HG02678 (cell line): Measurements from ENCODE around the gene PHAF1.

ENCODE experiments used
- ATAC-seq: cut with Tn5 transposase; IDR thresholded peaks from one replicate; pipeline ENCODE4 v1.9.1; 2021; ENCODE audit warnings: mild to moderate bottlenecking, moderate library complexity; ENCODE audit not compliant: unreplicated experiment

The PHAF1 gene

DNA sequence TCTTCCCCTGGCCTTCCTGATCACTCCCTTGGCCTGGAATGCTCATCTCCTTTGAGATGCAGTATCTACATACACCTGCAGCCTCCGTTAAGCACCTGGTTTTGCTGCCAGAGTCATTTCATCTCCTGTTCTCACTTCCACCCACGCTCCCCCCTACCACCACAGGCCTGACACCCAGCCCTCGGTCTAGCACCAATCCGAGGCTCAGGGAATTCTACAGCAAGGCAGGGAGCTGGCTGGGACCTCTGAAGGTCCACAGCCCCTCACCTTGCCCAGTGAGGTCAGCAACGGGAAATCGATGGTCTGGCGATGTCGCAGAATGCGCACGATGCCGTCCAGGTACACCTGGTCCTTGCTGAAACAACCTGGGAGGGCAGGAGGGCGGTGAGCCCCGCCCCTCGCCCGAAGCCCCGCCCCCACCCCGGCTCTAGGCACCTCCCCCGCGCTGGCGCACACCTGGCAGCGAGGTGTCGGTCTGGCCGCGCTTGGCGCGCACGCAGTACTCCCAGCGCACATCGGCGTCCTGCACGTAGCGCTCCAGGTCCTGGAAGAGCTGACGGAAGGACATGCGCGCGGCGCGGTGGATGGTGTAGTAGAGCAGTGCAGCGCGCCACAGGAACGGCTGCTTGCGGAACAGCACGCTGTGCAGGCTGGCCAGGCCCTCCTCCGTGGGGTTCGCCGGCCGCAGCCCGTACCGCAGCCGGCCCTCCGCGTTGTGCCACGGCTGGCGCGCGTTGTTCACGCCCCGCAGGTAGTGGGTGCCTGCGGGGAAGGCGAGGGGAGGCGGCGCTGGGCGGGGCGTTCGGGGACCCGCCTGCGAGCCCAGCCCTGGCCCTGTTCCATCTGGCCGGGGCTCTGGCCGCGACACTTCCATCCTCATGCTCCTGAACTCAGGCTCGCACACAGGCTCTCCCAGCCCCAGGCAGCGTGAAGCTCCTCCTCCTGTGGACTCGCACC lies 68.3 kb downstream of the PHAF1 start:
- ATAC-seq, result no peak

DNA sequence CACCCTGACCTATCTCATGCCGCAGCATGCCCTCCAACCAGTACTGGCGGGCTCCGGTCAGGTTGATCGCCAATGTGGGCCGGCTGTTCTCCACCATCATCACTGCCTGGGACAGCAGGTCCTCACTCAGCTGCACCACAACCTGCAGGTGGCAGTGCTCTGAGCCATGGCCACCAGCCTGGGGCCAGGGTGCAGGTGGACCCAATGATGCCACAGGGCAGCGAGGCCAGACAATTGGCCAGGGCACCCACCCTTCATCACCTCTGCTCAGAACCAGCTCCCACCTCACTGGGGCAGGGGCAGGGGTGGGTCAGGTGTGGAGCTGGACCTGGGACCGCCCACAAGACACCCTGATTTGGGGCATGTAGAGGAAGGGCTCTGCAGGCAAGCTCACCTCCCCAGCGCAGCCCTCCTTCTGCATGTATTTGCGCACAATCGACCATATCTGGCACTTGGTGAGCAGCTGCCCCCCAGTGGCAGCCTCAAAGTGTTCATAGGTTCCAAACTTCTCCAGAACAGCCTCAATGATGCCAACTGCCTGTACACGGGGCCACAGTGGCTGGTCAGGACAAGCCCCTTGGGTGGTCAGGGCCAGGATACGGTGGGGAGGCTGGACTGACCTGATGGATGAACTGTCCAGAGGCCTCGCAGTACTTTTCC lies 69.8 kb downstream of the PHAF1 start:
- no peak for ATAC-seq

DNA sequence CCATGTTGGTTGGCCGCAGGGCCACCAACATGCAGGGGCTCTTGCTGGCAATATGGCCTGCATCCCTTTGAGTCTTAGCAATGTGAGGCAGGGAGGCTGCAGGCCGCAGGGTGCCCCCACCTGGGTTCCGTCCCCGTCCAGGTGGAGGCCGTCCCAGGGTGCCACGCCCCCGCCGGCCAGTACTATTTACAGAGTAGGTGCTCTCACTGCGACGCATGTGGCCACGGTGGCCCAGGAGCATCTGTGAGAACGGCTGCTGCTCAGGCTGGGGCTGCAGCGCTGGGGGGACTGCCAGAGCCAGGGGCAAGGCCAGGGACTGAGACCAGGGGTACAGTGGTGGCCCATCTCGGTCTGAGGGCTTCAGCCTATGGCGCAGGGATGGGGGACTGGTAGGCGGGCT lies 70.4 kb downstream of the PHAF1 start:
- no peak for ATAC-seq

DNA sequence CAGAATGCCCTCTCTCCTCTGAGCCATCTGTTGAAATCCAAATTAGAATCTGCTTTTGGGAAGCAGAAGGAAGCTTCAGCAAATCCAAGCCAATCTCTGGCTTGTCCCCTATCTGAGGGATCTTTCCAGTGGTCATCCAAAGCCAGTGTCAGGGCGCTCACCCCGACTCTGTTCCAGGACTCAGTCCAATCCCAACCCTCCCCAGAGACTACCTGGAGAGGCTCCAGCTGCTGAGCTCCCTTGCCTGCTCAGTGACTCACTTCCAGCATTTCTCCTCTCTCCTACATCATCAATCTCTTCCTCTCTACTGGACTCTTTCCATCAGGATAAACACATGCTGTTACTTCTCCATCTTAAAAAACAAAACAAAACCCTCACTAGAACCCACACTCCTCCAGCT lies 71.6 kb downstream of the PHAF1 start:
- no peak for ATAC-seq

DNA sequence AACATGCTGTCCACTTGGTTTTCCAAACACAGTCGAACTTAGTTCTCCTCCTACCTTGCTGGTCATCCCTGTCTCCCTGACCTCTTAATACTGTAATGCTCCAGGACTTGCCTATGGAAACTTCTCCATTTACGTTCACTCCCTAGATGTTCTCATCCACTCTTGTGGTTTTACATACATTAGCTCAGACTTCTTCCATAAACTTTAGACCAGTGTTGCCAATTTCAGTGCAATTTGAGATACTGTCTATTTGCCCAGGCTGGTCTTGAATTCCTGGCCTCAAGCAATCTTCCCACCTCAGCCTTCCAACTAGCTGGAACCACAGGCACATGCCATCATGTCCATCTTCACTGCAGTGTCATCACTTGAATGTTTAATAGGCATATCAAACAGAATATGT lies 72.5 kb downstream of the PHAF1 start:
- no peak for ATAC-seq

DNA sequence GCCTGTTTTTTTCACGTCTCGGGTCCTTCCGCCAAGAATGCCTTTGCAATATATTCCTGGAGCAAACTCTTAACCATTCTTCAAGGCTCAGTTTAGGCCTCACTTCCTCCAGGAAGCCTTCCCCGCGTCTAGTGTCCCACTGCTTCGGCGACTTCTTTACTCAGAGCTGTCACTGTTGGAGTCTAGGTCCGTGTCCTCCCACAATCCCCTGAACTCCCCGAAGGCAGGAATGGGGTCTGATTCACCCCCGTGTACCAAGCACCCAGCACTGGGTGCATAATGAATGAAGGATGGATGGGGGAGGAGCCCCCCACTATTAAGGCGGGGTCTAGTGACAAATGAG lies 73.5 kb downstream of the PHAF1 start:
- ATAC-seq, result no peak

DNA sequence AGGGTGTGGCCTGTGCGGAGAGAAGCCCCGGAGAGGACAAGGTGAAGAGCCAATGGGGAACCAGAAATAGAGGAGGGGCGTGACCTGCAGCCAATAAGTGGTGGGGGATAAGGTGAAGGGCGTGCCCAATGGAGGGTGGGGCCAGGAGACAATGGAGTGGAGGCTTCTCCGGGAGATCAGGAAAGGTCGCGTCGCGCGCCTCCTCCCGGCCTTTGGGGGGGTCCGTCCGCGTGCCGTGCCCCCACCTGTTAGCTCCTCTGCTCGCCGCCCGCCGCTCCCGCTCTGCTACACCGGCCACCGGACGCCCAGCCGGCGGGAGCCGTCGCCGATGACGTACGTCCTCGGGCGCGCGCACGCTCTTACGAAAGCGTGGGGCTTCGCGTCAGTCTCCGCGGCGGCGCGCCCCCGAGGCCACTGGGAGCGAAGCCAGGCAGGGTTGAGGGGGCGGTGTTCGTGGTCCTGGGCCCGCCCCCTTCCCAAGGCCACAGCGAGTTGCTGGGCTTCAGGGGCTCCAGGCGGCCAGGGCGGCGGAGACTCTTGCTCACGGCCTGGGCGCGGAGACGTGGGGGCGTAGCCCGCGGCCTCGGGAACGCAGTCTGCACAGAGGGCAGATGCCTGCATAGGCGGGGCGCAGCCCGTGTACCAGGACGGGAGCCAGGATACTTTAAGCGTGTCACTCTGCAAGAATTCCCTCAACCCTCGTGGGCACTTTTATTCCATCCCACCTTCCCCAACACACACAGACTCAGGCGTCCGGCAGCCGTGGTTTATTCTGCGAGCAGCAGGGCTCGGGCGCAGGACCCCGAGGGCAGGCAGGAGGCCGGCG lies 74.1 kb downstream of the PHAF1 start, which contains the start of gene MATCAP1:
MATCAP1 (minus strand) TSS at position 337 of the 826 bp plus-strand sequence. CDS start 3,353 bp downstream, outside the sequence.
- ATAC-seq, result peak; percentile 94

DNA sequence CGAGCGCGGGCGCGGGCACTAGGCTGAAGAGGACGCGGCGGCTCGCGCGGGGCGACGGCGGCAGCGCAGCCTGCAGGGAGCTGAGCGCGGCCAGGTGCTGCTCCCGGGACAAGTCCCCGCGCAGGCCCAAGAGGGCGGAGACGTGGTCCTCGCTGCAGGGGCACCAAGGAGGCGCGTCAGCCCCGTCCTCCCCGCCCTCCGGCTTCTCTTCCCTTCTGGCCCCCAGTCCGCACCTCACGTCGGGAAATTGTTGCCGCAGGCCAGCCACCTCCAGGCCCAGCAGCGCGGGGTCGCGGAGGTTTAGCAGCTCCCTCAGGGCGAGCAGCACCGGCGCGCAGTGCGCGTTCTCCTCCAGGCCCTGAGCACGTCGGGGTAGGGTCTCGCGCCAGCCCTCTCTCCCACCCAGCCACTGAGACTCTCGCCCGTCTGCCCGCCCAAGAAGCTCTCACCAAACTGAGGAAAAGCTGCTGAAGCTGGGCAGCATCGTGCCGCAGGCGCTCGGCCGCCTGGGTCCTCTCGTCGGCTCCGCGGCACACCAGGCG lies 74.8 kb downstream of the PHAF1 start:
- ATAC-seq, result no peak

DNA sequence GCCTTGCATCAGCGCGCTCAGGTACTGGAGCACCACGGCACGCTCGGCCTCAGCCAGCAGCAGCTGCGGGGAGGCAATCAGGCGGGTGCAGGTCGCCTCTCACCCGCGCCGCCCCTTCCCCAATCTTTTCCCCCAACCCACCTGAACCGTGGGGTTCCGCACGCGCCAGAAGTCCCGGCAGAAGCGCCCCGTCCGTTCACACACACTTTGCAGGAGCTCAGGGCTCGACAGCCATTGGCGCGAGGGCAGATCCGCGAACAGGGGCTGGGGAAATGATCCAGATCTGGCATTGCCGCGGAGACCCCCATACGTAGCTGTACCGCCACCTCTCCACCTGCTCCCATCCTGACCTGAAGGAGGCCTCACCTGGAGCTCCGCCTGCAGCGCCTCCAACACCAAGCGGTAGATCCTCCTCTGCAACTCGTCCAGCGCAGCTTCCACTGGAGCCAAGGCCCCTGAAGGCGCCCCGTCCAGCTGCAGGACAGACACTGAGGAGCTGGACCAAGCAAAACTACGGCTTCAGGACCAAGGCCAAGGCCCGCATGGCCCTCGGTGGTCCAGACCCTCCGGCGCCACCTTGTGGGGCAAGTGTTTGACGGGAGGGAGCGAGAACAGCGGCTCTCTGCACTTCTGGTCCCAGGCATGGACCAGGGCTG lies 75.4 kb downstream of the PHAF1 start:
- no peak for ATAC-seq

DNA sequence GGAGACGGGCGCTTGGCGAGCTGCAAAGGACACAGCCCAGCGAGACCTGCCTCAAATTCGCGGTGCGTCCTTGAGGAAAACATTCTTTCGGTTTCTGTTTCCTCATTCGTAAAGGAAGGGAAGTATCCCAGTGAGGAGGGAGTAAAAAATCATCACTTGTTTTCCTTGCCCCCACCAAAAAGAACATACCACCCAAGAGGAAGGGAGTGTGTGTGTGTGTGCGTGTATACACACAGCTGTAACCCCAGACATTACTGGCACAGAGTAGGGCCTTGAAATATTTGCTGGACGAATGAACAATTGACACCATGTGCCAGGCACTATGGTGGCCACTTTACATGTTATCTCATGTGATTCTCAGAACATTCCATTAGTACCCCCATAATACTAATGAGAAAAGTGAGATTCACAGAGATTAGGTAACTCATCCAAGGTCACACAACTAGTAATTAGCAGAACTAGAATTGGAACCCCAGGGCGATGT lies 76.0 kb downstream of the PHAF1 start:
- no peak for ATAC-seq

DNA sequence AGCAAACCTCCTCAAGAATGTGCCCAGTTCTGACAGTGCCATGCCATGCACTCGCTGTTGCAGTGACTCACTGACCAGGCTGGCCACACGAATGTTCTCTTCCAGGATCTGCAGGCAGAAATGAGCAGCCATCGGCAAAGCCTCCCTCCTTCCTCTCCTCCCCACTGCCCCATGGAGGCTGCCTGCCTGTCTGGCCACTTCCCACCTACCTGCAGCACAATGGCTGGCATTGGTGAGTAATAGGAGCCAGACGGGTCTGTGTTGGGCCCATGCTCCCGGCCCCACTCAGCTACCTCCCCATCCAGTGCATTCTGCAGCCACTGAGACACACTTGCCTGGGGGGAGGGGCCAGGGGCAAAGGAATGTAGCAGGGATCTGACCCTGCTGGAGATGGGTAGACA lies 76.8 kb downstream of the PHAF1 start:
- no peak for ATAC-seq

DNA sequence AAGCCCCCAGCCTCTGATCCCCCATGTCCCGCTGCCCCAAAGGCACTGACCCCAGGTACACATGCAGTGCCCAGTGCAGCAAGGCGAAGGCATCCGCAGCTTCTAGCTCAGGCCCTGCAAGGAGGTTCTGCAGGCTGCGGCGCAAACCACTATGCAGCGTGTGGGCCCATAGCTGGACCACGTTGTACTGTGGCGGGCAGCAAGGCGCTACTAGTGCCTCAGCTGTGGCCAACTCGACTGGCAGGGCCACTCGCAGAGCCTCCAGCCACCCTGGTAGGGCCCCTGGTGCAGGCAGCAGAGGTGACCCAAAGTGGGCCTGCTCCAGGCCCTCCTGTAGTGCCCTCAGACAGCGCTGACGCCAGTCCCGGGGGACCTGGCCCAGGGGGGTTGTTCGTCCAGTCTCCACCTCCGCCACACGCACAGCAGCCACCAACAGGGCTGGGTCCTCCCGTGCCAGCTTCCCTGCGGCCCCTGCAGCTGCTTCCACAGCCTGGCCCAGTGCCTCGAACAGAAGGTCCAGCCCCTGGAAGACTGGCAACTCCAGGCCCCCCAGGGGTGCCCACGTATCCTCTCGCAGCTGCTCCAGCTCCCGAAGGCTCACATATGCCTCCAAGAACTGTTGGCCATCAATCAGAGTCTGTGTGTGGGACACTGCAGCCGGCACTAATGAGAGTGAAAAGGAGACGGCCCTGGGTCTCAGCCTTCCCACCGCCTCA lies 77.6 kb downstream of the PHAF1 start:
- no peak for ATAC-seq

DNA sequence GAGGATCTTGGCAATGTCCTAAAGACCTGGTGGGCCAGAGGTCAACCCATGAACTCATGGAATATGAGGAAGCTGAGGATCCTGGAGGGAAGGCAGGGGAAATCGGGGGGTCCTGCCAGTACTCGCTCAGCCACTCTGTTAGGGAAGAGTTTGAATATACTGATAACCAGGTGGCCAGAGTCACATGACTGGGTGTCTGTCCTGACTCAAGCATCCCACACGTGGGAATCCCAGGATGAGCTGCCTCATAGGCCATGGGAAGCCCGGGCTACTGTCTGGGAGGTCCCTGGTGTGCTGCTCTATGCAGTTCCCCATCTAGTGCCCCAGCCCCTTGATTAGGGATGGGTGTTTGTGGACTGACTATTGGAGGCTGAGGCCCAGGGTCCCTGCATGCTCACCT lies 78.6 kb downstream of the PHAF1 start:
- ATAC-seq, result no peak

DNA sequence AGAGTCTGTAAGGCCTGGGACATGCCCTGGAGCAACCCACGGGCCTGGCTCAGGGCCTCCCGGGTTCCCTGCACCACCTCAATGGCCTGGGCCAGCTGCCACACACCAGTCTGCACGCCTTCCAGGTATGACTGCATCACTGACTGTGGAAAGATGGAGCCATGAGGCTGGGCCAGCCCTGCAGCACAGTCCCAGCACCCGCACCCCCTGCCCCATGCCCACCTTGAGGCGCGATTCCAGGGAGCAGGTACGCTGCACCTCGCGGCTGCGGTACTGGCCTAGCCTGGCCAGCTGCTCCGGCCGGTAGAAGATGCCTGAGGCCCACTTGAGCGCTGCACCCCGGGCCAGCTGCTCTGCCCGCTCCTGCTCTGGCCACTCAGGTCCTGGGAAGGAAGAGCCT lies 79.1 kb downstream of the PHAF1 start:
- no peak for ATAC-seq

DNA sequence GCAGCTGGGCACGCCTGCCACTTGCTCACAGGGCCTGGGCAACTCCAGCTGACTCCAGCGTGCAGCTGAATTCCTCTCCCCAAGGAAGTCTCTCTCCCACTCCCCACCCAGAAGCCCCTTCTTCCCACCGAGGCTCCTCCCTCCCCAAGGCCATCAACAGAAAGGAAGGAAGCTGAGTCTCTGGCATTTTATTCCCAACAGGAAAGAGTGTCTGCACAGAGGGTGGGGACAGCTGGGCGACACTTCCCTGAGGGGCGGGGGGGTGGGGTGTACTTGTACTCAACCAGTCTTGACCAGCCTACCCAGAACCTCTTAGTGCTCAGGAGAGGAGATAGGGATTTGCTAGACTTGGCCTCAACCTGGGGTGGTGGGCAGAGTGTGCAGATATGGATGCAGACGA lies 80.3 kb downstream of the PHAF1 start, which contains the start of gene EXOC3L1:
EXOC3L1 (minus strand) TSS at position 96 of the 400 bp plus-strand sequence. CDS start 460 bp downstream, outside the sequence.
- no peak for ATAC-seq

DNA sequence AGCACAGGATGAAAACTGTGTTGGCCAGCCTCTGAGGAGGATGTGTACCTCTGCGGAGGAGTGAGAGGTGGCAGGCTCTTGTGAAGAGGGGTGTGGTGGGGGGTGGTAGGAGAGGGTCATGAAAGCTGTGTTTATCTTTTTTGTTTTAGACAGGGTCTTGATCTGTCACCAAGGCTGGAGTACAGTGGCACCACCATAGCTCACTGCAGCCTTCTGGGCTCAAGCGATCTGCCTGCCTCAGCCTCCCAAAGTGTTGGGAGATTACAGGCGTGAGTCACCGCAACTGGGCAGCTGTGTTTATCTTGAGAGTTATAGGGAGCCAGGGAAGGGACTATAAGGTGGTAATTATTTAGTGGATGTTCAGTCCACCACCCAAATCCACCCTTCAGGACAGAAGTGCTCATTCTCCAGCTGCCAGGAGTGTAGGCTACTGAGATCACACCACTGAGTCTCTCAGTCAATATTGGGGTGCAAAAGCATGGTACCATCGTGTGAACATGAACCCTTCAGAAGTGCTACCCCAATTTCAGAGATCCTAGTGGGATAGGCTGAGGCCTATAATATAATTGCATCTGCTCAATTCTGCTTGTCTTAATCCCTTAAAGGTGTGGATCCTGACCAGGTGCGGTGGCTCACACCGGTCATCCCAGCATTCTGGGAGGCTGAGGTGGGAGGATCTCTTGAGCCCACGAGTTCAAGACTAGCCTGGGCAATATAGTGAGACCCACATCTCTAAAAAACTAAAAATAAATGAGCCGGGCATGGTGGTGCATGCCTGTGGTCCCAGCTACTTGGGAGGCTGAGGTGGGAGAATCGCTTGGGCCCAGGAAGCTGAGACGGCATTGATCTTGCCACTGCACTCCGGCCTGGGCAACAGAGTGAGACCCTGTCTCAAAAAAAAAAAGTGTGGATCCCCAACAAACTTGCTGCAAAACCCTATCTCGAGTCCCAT lies 81.0 kb downstream of the PHAF1 start:
- no peak for ATAC-seq

DNA sequence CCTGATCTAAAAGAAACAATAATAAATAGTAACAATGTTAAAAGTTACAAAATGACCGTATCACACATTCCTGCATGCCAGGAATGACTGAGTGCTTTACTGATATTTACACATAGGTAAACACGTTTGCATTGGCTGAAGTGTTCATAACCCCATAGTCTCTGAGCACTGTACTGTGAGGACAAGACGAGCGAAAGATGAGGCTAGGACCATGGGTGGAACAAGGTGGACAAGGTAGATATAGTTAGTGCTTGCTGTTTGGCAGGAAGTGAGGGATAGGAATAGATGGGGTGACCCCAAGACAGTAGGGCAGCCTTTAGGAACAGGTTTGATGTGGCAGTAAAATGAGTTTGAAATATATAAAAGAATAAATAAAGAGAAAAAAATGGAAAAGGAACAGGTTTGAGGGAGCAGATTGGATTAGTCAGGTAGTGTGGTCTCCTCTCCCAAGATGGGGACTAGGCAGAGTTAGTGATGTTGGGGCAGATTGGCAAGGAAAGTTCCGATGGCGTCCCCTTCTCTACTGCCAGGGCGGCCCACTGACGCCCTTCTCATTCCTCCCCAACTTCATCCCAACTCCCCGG lies 81.8 kb downstream of the PHAF1 start:
- no peak for ATAC-seq

DNA sequence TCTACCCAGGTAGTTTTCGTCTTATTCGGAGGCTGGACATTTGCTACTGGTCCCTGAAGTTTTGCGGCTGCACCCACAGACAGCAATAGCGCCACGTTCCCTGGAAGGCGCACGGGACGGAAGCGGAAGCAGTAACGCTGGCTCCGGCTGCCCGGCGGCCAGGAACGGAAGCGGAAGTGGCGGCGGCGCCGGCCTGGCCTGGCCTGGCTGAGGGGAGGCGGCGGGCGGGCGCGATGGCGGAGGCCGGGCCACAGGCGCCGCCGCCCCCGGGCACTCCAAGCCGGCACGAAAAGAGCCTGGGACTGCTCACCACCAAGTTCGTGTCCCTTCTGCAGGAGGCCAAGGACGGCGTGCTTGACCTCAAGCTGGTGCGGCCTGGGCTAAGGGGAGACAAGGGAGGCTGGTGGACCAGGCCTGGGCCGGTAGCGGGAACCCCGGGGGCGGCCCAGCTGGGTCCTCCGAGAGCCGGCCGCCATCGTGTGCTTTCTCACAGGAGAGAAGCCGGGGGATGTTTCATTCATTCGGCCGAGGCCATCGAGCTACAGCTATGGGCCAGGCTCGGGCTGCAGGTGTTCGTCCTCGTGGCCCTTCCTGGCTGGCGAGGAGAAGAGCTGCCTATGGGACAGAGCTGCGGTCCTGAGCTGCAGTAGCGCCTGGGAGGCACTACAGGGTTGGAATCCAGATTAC lies 82.4 kb downstream of the PHAF1 start, which contains the start of gene E2F4:
E2F4 (plus strand) TSS at position 161 of the 687 bp plus-strand sequence; CDS start at position 234, 73 bp downstream.
- peak; percentile 93 for ATAC-seq
